ENCODE measurements around the gene CDC73.

The CDC73 gene

DNA sequence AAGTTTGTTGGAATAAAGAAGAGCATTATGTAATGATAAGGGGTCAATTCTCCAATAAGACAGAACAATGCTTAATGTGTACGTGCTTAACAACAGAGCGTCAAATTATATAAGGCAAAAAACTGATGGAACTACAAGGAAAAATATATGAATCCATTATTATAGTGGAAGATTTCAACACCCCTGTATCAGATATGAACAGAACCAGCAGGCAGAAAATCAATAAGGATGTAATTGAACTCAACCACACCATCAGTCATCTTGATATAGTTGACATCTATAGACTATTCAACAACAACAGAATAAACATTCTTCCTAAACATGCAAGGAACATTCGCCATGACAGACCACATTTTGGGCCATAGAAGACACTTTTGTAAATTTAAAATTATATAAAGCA lies 3.6 kb upstream of the CDC73 start:
- H3K9me3 Mint-ChIP-seq: no peaks in the 10 kb centered on the region
- peak overlapping the region; percentile 17 for H3K27ac Mint-ChIP-seq (ENCODE audit: low read depth)
- no peaks in the 10 kb centered on the region for H3K27me3 Mint-ChIP-seq
- peaks cover 12% of the 10 kb centered on the region for H3K36me3 Mint-ChIP-seq (ENCODE audit: insufficient read depth)
- H3K4me1 Mint-ChIP-seq: peaks cover 7% of the 10 kb centered on the region
- ATAC-seq (replicated peaks; ENCODE audit: extremely low read depth, poor library complexity, severe bottlenecking) (no peak), DNase-seq (ENCODE audit: low spot score in 2 of 2) (no peak)
- H3K4me3 Mint-ChIP-seq: no peak overlapping the region

GRCh38 chr1:193118803-193119730 lies 2.8 kb upstream of the CDC73 start:
- Mint-ChIP-seq H3K9me3 (no peaks in the 10 kb centered on the region), H3K27me3 (no peaks in the 10 kb centered on the region), H3K27ac (ENCODE audit: low read depth) (peak overlapping the region; percentile 17), H3K4me1 (peaks cover 15% of the 10 kb centered on the region), H3K36me3 (ENCODE audit: insufficient read depth) (peaks cover 15% of the 10 kb centered on the region), H3K4me3 (no peak overlapping the region)
- DNase-seq (ENCODE audit: low spot score in 2 of 2): no peak
- no peak for ATAC-seq (replicated peaks; ENCODE audit: extremely low read depth, poor library complexity, severe bottlenecking)

GRCh38 chr1:193120604-193121166 lies 1.1 kb upstream of the CDC73 start:
- Mint-ChIP-seq H3K36me3 (ENCODE audit: insufficient read depth) (peaks cover 23% of the 10 kb centered on the region), H3K27ac (ENCODE audit: low read depth) (peak overlapping the region; percentile 96), H3K4me1 (peaks cover 25% of the 10 kb centered on the region), H3K27me3 (no peaks in the 10 kb centered on the region), H3K9me3 (no peaks in the 10 kb centered on the region), H3K4me3 (peak overlapping the region; percentile 91)
- ATAC-seq (replicated peaks; ENCODE audit: extremely low read depth, poor library complexity, severe bottlenecking): no peak
- no peak for DNase-seq (ENCODE audit: low spot score in 2 of 2)

DNA sequence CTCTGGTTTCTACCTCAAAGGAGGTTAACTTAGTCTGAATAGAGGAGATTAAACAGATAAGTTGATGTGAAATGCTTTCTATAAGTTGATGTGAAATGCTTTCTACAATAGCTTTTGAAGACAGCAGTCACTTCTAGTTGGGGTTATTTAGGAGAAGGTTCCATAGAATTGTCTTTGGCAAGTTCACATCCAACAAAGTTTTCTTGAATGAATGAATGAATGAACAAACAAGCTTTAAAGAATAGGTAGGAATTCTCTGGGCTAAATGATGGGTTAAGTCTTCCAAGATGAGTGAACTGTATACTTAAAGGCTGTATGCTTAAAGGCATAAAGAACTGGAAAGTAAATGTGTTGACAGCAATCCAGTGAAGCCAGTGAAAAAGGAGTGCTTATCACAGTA lies 1.9 kb downstream of the CDC73 start:
- ATAC-seq (replicated peaks; ENCODE audit: extremely low read depth, poor library complexity, severe bottlenecking): no peak
- H3K27me3 Mint-ChIP-seq: no peaks in the 10 kb centered on the region
- H3K27ac Mint-ChIP-seq (ENCODE audit: low read depth): peak overlapping the region; percentile 96
- no peak for DNase-seq (ENCODE audit: low spot score in 2 of 2)
- H3K9me3 Mint-ChIP-seq: no peaks in the 10 kb centered on the region
- H3K36me3 Mint-ChIP-seq (ENCODE audit: insufficient read depth): peaks cover 40% of the 10 kb centered on the region
- H3K4me1 Mint-ChIP-seq: peaks cover 35% of the 10 kb centered on the region
- peak overlapping the region; percentile 91 for H3K4me3 Mint-ChIP-seq

DNA sequence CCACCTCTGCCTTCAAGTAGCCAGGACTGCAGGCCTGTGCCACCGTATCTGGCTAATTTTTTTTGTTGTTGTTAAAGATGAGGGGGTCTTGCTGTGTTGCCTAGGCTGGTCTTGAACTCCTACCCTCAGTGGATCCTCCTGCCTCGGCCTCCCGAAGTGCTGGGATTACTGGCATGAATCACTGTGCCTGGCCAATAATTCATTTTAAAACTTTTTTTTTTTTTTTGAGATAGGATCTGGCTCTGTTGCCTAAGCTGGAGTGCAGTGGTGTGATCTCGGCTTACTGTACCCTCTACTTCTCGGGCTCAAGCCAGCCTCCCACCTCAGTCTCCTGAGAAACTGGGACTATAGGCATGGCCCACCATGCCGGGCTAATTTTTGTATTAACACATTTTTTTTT lies 3.5 kb downstream of the CDC73 start:
- Mint-ChIP-seq H3K4me1 (peaks cover 38% of the 10 kb centered on the region), H3K4me3 (no peak overlapping the region), H3K27ac (ENCODE audit: low read depth) (no peak overlapping the region), H3K27me3 (no peaks in the 10 kb centered on the region), H3K9me3 (no peaks in the 10 kb centered on the region), H3K36me3 (ENCODE audit: insufficient read depth) (peaks cover 50% of the 10 kb centered on the region)
- ATAC-seq (replicated peaks; ENCODE audit: extremely low read depth, poor library complexity, severe bottlenecking) (no peak), DNase-seq (ENCODE audit: low spot score in 2 of 2) (no peak)

DNA sequence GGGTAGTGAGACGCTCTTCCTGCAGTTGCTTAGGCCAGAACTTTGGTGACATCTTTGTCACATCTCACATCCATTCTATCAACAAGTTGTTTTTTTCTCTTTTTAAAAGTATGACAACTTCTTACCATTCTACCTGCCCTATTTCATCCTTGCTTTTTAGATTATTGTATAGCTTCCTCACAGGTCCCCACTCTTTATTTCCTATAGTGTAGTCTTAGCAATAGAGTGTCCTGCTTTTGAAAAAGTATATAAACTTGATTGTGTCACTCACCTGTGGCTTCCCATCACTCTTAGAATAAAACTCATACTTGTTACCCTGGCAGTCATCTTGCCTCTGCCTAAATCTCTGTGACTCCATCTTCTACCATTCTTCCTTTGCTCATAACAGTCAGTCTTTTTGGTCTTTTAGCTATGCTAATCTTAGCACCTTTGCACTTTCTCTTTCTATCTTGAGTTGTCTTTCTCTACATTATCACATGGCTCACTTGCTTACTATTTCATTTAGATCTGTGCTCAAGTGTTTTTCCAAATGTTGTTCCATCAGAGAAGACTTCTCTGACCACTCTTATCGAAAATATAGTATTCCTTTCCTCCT lies 9.5 kb downstream of the CDC73 start:
- no peak overlapping the region for H3K4me3 Mint-ChIP-seq
- H3K4me1 Mint-ChIP-seq: peaks cover 28% of the 10 kb centered on the region
- peak overlapping the region; percentile 36 for H3K27ac Mint-ChIP-seq (ENCODE audit: low read depth)
- no peaks in the 10 kb centered on the region for H3K27me3 Mint-ChIP-seq
- H3K9me3 Mint-ChIP-seq: no peaks in the 10 kb centered on the region
- DNase-seq (ENCODE audit: low spot score in 2 of 2): no peak
- no peak for ATAC-seq (replicated peaks; ENCODE audit: extremely low read depth, poor library complexity, severe bottlenecking)
- H3K36me3 Mint-ChIP-seq (ENCODE audit: insufficient read depth): peaks cover 59% of the 10 kb centered on the region

- Mint-ChIP-seq H3K4me1 (peaks cover 30% of the 10 kb centered on the region), H3K9me3 (no peaks in the 10 kb centered on the region), H3K27ac (ENCODE audit: low read depth) (no peak overlapping the region), H3K27me3 (no peaks in the 10 kb centered on the region), H3K4me3 (no peak overlapping the region), H3K36me3 (ENCODE audit: insufficient read depth) (peaks cover 60% of the 10 kb centered on the region)
- ATAC-seq (replicated peaks; ENCODE audit: extremely low read depth, poor library complexity, severe bottlenecking) (no peak), DNase-seq (ENCODE audit: low spot score in 2 of 2) (no peak)
Observed at GRCh38 chr1:193140254-193140653, 18.4 kb downstream of the CDC73 start.

DNA sequence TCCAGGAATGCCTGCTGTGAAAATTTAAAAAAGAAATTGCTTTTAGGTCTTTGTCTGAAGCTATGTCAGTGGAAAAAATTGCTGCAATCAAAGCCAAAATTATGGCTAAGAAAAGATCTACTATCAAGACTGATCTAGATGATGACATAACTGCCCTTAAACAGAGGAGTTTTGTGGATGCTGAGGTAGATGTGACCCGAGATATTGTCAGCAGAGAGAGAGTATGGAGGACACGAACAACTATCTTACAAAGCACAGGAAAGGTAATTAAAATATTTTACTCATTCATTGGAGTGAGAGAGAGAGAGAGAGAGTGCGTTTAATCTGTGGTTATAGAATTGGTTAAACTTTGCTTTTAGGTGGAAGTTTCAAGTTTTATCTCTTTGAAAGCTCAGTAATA lies 20.0 kb downstream of the CDC73 start:
- Mint-ChIP-seq H3K9me3 (no peaks in the 10 kb centered on the region), H3K4me1 (peaks cover 30% of the 10 kb centered on the region), H3K27me3 (no peaks in the 10 kb centered on the region), H3K4me3 (no peak overlapping the region), H3K27ac (ENCODE audit: low read depth) (no peak overlapping the region), H3K36me3 (ENCODE audit: insufficient read depth) (peaks cover 57% of the 10 kb centered on the region)
- ATAC-seq (replicated peaks; ENCODE audit: extremely low read depth, poor library complexity, severe bottlenecking) (no peak), DNase-seq (ENCODE audit: low spot score in 2 of 2) (no peak)

- no peaks in the 10 kb centered on the region for H3K27me3 Mint-ChIP-seq
- H3K36me3 Mint-ChIP-seq (ENCODE audit: insufficient read depth): peaks cover 55% of the 10 kb centered on the region
- H3K9me3 Mint-ChIP-seq: no peaks in the 10 kb centered on the region
- H3K27ac Mint-ChIP-seq (ENCODE audit: low read depth): no peak overlapping the region
- DNase-seq (ENCODE audit: low spot score in 2 of 2): no peak
- no peak for ATAC-seq (replicated peaks; ENCODE audit: extremely low read depth, poor library complexity, severe bottlenecking)
- H3K4me1 Mint-ChIP-seq: peaks cover 30% of the 10 kb centered on the region
- no peak overlapping the region for H3K4me3 Mint-ChIP-seq
Observed at GRCh38 chr1:193142409-193142808, 20.6 kb downstream of the CDC73 start.

DNA sequence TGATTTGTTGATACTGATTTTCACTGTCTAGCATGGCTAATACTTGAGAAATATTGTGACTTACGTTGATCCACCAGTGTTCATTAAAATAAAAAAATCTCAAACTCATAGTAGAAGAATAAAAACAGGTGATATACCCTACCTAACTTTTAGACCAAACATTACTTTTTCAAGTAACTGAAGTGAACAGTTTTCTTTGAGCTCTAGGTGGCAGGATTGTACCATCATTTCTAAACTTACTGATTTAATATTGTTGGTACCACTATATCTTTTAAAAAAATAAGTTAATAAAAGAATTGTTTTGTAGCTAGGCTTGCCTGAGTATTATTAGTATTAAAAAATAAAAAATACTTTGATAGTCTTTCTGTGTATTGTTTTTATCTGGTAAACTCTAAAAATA lies 21.5 kb downstream of the CDC73 start:
- H3K4me3 Mint-ChIP-seq: no peak overlapping the region
- ATAC-seq (replicated peaks; ENCODE audit: extremely low read depth, poor library complexity, severe bottlenecking) (no peak), DNase-seq (ENCODE audit: low spot score in 2 of 2) (no peak)
- peaks cover 52% of the 10 kb centered on the region for H3K36me3 Mint-ChIP-seq (ENCODE audit: insufficient read depth)
- H3K27ac Mint-ChIP-seq (ENCODE audit: low read depth): no peak overlapping the region
- H3K9me3 Mint-ChIP-seq: no peaks in the 10 kb centered on the region
- H3K27me3 Mint-ChIP-seq: no peaks in the 10 kb centered on the region
- peaks cover 22% of the 10 kb centered on the region for H3K4me1 Mint-ChIP-seq

GRCh38 chr1:193144361-193144938 lies 22.6 kb downstream of the CDC73 start:
- Mint-ChIP-seq H3K36me3 (ENCODE audit: insufficient read depth) (peaks cover 50% of the 10 kb centered on the region), H3K27me3 (no peaks in the 10 kb centered on the region), H3K4me1 (peaks cover 19% of the 10 kb centered on the region), H3K9me3 (no peaks in the 10 kb centered on the region), H3K27ac (ENCODE audit: low read depth) (no peak overlapping the region), H3K4me3 (no peak overlapping the region)
- ATAC-seq (replicated peaks; ENCODE audit: extremely low read depth, poor library complexity, severe bottlenecking) (no peak), DNase-seq (ENCODE audit: low spot score in 2 of 2) (no peak)

GRCh38 chr1:193144999-193145398 lies 23.2 kb downstream of the CDC73 start:
- Mint-ChIP-seq H3K27me3 (no peaks in the 10 kb centered on the region), H3K36me3 (ENCODE audit: insufficient read depth) (peaks cover 48% of the 10 kb centered on the region)
- ATAC-seq (replicated peaks; ENCODE audit: extremely low read depth, poor library complexity, severe bottlenecking): no peak

More at GRCh38 chr1:193144999-193145398, 23.2 kb downstream of the CDC73 start:
- Mint-ChIP-seq H3K4me1 (peaks cover 14% of the 10 kb centered on the region), H3K27ac (ENCODE audit: low read depth) (no peak overlapping the region), H3K4me3 (no peak overlapping the region), H3K9me3 (no peaks in the 10 kb centered on the region)
- DNase-seq (ENCODE audit: low spot score in 2 of 2): no peak
